Measurements from ENCODE around the gene ECEL1. TPM values are rescaled to one million over a fixed set of nuclear protein-coding genes. Genes with fewer than 3 reads are reported as not detected.
A peak's percentile ranks its signal among the peaks of the same experiment; 100 is the strongest.

The ECEL1 gene
- total and polyA plus RNA-seq, 8 donors: 0.10 to 0.64 (median 0.39) TPM

DNA sequence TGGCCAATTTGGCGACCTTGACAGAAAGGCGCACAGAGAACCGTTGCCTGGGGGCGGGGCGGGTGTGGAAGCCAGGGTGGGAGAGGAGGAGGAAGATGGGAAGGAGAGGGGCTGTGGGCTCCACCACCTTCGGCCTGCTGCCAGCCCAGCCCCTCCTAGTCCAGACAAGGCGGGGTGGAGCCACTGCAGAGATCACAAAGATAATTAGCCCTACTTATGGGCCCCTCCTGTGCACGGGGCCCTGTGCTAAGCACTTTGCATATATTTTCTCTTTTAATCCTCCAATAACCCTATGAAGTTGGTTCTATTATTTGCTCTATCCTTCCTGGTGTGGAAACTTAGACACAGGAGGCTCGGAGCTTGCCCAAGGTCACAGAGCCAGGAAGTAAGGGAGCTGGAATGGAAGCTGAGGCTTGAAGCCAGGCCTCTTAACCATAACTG is 13.7 kb upstream of the ECEL1 start:
- DNase-seq (no peak), ATAC-seq (no peak)
- intact Hi-C loops (cut with DNase I): no loop called here
- Histone ChIP-seq H3K27ac (no peak overlapping the region), H3K36me3 (no peaks in the 10 kb centered on the region), H3K27me3 (peaks cover 23 to 72% of the 10 kb centered on the region in 2 donors), H3K4me3 (no peak overlapping the region), H3K9me3 (no peaks in the 10 kb centered on the region), H3K4me1 (peaks cover 7 to 13% of the 10 kb centered on the region in 2 donors)
- TF ChIP-seq, protein P1, sequence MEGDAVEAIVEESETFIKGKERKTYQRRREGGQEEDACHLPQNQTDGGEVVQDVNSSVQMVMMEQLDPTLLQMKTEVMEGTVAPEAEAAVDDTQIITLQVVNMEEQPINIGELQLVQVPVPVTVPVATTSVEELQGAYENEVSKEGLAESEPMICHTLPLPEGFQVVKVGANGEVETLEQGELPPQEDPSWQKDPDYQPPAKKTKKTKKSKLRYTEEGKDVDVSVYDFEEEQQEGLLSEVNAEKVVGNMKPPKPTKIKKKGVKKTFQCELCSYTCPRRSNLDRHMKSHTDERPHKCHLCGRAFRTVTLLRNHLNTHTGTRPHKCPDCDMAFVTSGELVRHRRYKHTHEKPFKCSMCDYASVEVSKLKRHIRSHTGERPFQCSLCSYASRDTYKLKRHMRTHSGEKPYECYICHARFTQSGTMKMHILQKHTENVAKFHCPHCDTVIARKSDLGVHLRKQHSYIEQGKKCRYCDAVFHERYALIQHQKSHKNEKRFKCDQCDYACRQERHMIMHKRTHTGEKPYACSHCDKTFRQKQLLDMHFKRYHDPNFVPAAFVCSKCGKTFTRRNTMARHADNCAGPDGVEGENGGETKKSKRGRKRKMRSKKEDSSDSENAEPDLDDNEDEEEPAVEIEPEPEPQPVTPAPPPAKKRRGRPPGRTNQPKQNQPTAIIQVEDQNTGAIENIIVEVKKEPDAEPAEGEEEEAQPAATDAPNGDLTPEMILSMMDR (IDR thresholded peaks at IDR 0.05): no peak

DNA sequence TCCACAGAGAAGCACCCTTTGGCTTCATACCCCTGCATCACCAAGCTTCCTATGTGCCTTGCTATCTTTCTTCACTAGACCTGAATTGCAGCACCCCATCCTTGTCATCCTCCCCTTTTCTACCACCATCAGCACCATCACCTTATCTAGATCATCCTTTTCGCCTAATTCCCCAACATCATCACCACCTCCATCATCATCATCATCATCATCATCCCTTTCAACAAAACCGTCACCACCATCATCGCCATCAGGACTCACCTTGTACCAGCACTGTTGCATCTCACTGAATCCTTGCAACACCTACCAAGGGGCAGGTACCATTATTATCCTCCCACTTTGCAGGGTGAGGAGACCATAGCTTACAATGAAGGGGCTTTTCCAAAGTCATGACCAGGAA is 10.8 kb upstream of the ECEL1 start:
- no peak for DNase-seq
- peaks cover 6 to 9% of the 10 kb centered on the region in 2 donors for H3K4me1 ChIP-seq
- TF ChIP-seq, protein P1 (IDR thresholded peaks at IDR 0.05): no peak
- no peaks in the 10 kb centered on the region for H3K9me3 ChIP-seq
- H3K4me3 ChIP-seq: no peak overlapping the region
- H3K36me3 ChIP-seq: no peaks in the 10 kb centered on the region
- H3K27ac ChIP-seq: no peak overlapping the region
- H3K27me3 ChIP-seq: peaks cover 8 to 43% of the 10 kb centered on the region in 2 donors
- intact Hi-C loops (cut with DNase I): no loop called here
- ATAC-seq: no peak

DNA sequence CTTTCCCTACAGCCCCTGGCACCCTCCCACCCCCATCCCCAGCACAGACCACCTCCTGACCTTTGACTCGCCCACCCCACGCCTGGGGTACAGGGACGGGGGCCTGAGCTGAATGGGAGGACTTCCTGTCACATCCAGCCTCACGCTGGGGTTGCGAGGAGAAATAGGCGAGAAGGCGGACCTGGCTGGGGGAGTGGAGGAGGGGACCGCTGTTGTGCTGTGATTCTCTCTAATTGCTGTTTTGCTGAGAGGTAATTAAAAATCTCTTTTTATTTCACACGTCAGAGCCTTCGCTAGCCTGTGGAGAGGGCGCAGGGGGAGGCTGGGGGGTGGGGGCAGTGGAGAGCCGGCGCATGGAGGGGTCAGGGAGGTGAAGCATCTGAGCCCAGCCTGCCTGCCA is 9.7 kb upstream of the ECEL1 start:
- H3K36me3 ChIP-seq: no peaks in the 10 kb centered on the region
- ATAC-seq (no peak), DNase-seq (no peak)
- TF ChIP-seq, protein P1 (IDR thresholded peaks at IDR 0.05): no peak
- peaks cover under 1 to 38% of the 10 kb centered on the region in 2 donors for H3K27me3 ChIP-seq
- H3K4me1 ChIP-seq: no peaks in the 10 kb centered on the region
- H3K4me3 ChIP-seq: no peak overlapping the region
- no peaks in the 10 kb centered on the region for H3K9me3 ChIP-seq
- no peak overlapping the region for H3K27ac ChIP-seq
- intact Hi-C loops (cut with DNase I): no loop called here

DNA sequence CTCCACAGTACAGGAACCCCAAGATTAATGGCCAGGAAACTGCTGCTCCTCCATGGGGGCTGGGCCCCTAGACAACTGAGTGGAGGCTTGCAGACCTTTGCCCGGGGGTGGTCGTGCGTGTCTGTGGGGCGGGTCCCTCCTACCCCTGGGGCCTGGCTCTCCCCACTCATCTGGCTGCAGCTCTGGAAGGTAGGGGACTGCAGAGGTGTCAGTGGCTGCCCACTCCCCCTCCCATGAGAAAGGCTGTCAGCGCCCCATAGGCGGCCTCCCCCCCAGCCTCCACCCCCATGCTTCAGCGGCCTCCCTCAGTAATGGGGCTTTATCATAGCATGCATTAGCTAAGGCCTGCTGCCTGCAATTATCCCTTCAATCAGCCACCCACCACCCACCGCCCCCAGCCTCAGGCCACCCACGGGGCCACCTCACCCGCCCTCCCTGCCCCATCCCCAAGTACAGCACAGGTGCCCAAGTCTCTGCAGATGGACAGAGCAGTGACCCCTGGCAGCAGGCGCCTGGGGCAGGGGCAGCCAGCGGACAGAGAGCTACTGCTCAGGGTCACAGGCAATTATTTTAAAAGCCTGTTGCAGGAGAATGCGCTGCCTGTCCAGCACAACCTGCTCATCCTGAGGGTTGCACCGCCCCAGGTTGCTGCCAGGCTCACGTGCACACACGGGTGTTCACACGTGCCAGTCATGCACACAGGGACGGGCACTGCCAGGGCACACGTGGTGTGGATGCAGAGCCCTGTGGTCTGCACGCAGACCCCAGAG is 9.1 kb upstream of the ECEL1 start:
- H3K9me3 ChIP-seq: no peaks in the 10 kb centered on the region
- no peaks in the 10 kb centered on the region for H3K36me3 ChIP-seq
- DNase-seq (peak in 1 of 4 donors; percentile 58), ATAC-seq (no peak)
- peaks cover 0 to 31% of the 10 kb centered on the region in 2 donors for H3K27me3 ChIP-seq
- no peak overlapping the region for H3K4me3 ChIP-seq
- intact Hi-C loops (cut with DNase I): no loop called here
- TF ChIP-seq, protein P1 (IDR thresholded peaks at IDR 0.05): no peak
- no peak overlapping the region for H3K27ac ChIP-seq
- no peaks in the 10 kb centered on the region for H3K4me1 ChIP-seq

DNA sequence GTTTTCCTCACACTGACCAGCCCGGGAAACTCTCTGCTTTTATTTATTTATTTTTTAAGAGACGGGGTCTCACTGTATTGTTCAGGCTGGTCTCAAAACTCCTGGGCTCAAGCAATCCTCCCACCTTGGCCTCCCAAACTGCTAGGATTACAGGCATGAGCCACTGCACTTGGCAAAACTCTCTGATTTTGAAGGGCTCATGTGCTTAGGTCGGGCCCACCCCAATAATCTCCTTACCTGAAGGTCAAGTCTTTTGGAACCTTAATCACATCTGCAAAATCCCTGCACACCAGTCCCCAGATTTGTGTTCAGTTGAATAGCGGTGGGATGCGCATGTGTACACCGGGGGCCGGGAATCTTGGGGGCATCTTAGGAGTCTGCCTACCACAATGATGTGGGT is 7.7 kb upstream of the ECEL1 start:
- no peak overlapping the region for H3K4me3 ChIP-seq
- no peaks in the 10 kb centered on the region for H3K4me1 ChIP-seq
- peaks cover 0 to 31% of the 10 kb centered on the region in 2 donors for H3K27me3 ChIP-seq
- no peak overlapping the region for H3K27ac ChIP-seq
- TF ChIP-seq, protein P1 (IDR thresholded peaks at IDR 0.05): no peak
- H3K36me3 ChIP-seq: no peaks in the 10 kb centered on the region
- ATAC-seq: no peak
- H3K9me3 ChIP-seq: no peaks in the 10 kb centered on the region
- no peak for DNase-seq
- intact Hi-C loops (cut with DNase I): no loop called here

Data from left lung (tissue), 10 donors.